Nephron (organoid): ENCODE results near the gene TNFRSF6B.
A peak's percentile ranks its signal among the peaks of the same experiment; 100 is the strongest.

Experiments
- H3K27ac Mint-ChIP-seq, 3 experiments: 2 replicates each; pipeline ENCODE4 v1.8.0; 2020; ENCODE audit warnings: mixed read lengths in 3 of 3, mild to moderate bottlenecking in 2 of 3, moderate library complexity in 1 of 3
- H3K27me3 Mint-ChIP-seq: 2 replicates; pipeline ENCODE4 v1.8.0; 2021; ENCODE audit warnings: low read depth, mild to moderate bottlenecking, moderate library complexity, mixed read lengths
- H3K36me3 Mint-ChIP-seq: 2 replicates; pipeline ENCODE4 v1.8.0; 2020; ENCODE audit warnings: low read depth, mixed read lengths
- H3K4me1 Mint-ChIP-seq: 2 replicates; pipeline ENCODE4 v1.8.0; 2020; ENCODE audit warnings: mixed read lengths
- H3K4me3 Mint-ChIP-seq, 3 experiments: 2 replicates each; pipeline ENCODE4 v1.8.0; 2020; ENCODE audit warnings: mild to moderate bottlenecking in 3 of 3, mixed read lengths in 3 of 3, moderate library complexity in 2 of 3
- H3K9me3 Mint-ChIP-seq: 2 replicates; pipeline ENCODE4 v1.8.0; 2020; ENCODE audit warnings: mixed read lengths
- CTCF ChIP-seq, 3 experiments: fragments of 200-600 bp; sonication (generic); IDR thresholded peaks; one replicate each; pipeline ENCODE4 v1.5.0; 2021; ENCODE audit warnings: antibody characterized with exemption in 3 of 3; ENCODE audit not compliant: unreplicated experiment in 3 of 3

TNFRSF6B gene

DNA sequence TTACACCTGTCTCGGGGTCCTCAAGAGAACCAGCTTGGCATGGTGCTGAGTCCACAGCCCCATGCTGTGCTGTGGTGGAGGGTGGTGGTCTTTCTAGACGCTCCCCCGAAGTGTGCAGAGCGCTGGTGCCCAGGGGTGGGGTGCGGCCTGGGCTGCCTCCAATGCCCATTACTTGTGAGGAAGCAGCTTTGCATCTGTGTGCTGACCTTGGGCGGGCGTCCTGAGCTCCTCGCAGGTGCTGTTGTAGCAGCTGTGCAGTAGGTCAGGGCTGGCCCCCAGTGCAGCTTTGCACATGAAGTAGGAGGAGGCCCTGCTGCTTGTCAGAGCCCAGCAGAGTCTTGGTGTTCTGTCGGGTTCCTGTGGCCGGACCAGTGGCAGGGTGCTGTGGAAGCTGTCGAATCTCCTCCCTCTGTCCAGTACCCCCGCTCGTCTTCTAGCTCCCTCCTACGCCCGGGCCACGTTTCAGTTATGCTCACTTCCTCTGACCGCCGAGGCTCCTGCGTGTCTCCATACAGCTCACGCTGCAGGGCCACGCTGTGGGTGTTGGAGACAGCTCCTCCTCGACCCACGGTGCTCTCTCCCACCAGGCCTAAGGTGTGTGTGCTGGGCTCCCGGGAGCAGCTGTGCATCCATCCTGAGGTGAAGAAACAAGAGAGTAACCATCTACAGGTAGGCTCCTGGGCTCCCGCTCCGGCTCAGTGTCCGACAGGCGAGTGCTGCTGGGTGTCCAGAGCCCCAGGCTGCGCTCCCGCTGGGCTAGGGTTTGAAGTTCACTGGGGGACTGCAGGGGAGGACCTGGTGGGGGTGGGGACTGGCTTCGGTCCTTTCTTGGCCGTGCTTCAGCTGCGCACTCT, 34.3 kb upstream of the TNFRSF6B start:
- H3K9me3 Mint-ChIP-seq = no peaks in the 10 kb centered on the region
- H3K27me3 Mint-ChIP-seq = no peaks in the 10 kb centered on the region

GRCh38 chr20:63662813-63663189, 33.7 kb upstream of the TNFRSF6B start:
- Mint-ChIP-seq H3K27ac (no peak overlapping the region), H3K27me3 (no peaks in the 10 kb centered on the region), H3K9me3 (no peaks in the 10 kb centered on the region), H3K4me3 (no peak overlapping the region), H3K36me3 (peaks cover 22% of the 10 kb centered on the region), H3K4me1 (peaks cover 21% of the 10 kb centered on the region)
- TF ChIP-seq CTCF (IDR thresholded peaks at IDR 0.05; ENCODE audit: unreplicated experiment in 3 of 3) = no peak

More for the DNA sequence above, 34.3 kb upstream of the TNFRSF6B start:
- no peak for TF ChIP-seq CTCF (IDR thresholded peaks at IDR 0.05; ENCODE audit: unreplicated experiment in 3 of 3)
- H3K36me3 Mint-ChIP-seq = peaks cover 19% of the 10 kb centered on the region
- H3K4me3 Mint-ChIP-seq = peak overlapping the region; percentile 30 to 57 (median 36)
- H3K4me1 Mint-ChIP-seq = peaks cover 21% of the 10 kb centered on the region
- H3K27ac Mint-ChIP-seq = no peak overlapping the region

GRCh38 chr20:63663332-63664066, 33.0 kb upstream of the TNFRSF6B start:
- no peak for TF ChIP-seq CTCF (IDR thresholded peaks at IDR 0.05; ENCODE audit: unreplicated experiment in 3 of 3)
- peaks cover 28% of the 10 kb centered on the region for H3K36me3 Mint-ChIP-seq
- peaks cover 14% of the 10 kb centered on the region for H3K4me1 Mint-ChIP-seq
- no peak overlapping the region for H3K27ac Mint-ChIP-seq
- H3K9me3 Mint-ChIP-seq = no peaks in the 10 kb centered on the region
- H3K4me3 Mint-ChIP-seq = peak overlapping the region in 1 of 3 experiments; percentile 23
- H3K27me3 Mint-ChIP-seq = no peaks in the 10 kb centered on the region

- Mint-ChIP-seq H3K9me3 (no peaks in the 10 kb centered on the region), H3K4me3 (no peak overlapping the region), H3K27me3 (no peaks in the 10 kb centered on the region), H3K4me1 (peaks cover 7% of the 10 kb centered on the region), H3K36me3 (peaks cover 33% of the 10 kb centered on the region), H3K27ac (no peak overlapping the region)
- no peak for TF ChIP-seq CTCF (IDR thresholded peaks at IDR 0.05; ENCODE audit: unreplicated experiment in 3 of 3)
Observed at GRCh38 chr20:63664143-63664851, 32.2 kb upstream of the TNFRSF6B start.

DNA sequence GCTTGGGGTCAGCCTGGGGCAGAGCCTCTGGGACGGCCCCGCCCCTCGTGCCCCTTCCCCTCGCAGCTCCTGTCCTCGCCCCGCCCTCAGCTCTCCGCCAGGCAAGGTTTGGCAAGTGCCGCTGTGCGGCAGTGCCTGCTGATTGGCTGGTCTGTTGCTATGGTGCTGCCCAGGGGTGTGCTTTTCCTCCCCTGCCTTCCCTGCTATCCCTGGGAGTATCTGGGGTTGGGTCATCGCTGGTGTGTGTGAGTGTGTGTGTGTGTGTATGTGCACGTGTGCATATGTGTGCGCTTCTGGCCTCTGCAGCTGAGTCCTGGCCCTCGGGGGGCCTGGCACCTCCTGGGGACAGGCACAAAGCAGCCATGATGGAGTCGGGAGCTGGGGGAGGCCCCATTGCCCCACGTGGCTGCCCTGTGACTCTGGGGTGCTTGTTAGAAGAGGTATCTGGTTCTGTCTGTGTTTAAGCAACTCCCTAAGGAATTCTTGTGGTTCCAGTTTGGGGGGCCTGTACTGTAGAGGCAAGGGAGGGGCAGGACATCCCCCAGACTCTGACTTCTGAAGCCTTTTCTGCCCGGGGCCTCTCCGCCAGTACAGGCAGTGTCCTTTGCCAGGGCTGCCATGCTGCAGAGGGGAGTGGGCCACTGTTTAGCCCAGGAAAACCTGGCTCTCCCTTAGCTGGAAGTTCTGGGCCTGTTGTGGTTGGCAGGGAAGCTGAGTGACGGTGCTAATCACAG, 31.4 kb upstream of the TNFRSF6B start:
- Mint-ChIP-seq H3K4me3 (no peak overlapping the region), H3K27me3 (no peaks in the 10 kb centered on the region), H3K36me3 (peaks cover 34% of the 10 kb centered on the region), H3K27ac (no peak overlapping the region), H3K9me3 (no peaks in the 10 kb centered on the region), H3K4me1 (no peaks in the 10 kb centered on the region)
- no peak for TF ChIP-seq CTCF (IDR thresholded peaks at IDR 0.05; ENCODE audit: unreplicated experiment in 3 of 3)
